DMS153 (cell line): ENCODE results near the gene ADH7.

Experiments used
- DNase-seq: peaks from one replicate; lab custom pipeline; 2025; lab: John Stamatoyannopoulos, UW

ADH7 gene

GRCh38 chr4:99435154-99435553, at the start of gene ADH7:
Gene ADH7, minus strand, starts transcription at chr4:99435342. Its CDS starts 109 bp downstream, at chr4:99435233.
- no peak for DNase-seq

GRCh38 chr4:99483636-99484035, 48.5 kb upstream of the ADH7 start:
- no peak for DNase-seq

- no peak for DNase-seq
These were observed 38.0 kb upstream of the ADH7 start for GRCh38 chr4:99473131-99473530.

GRCh38 chr4:99471896-99472295, 36.8 kb upstream of the ADH7 start:
- no peak for DNase-seq

DNA sequence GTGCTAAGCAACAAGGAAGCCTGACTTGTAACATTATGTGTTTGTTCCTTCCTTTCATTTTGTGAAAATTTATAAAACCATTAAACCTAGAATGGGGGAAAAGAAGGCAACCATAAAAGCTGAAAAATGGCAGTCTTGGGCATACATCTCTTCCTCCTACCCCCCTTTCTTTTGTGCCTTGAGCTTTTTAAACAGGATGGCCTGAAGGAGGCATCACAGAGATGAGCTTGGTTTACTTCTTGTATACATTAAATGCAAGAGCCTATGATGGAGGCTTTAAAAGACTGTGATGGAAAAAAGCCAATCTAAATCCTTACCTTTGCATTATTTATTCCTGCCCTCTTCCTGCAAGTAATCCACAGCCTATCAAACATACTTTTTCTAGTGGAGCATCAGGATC, 36.2 kb upstream of the ADH7 start:
- no peak for DNase-seq

GRCh38 chr4:99468889-99469288, 33.7 kb upstream of the ADH7 start:
- DNase-seq: no peak

- DNase-seq: no peak
These were observed 32.7 kb upstream of the ADH7 start for GRCh38 chr4:99467887-99468286.

DNA sequence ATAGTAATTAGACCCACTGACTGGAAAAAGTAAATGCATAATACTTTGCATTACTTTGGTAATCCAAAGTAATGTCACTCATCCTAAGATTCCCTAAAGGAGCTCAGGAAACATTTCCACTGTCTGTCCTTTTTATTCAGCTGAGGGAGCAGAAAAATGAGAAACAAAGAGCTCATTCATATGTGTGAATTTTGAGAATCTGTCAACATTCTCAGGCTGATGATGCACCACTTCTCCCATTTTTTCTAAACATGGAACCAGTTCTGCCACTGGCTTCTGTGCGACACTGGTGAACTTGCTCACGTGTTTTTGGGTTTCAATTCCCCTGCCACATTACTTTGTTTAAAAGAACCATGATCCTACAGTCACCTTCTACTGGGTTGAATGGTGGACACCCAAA, 28.4 kb upstream of the ADH7 start:
- DNase-seq: no peak

- DNase-seq: peak; percentile 45
These were observed 27.8 kb upstream of the ADH7 start for GRCh38 chr4:99462875-99463464.

- no peak for DNase-seq
These were observed 26.7 kb upstream of the ADH7 start for GRCh38 chr4:99461623-99462401.

- DNase-seq: no peak
These were observed 24.5 kb upstream of the ADH7 start for GRCh38 chr4:99459546-99460042.

- DNase-seq: no peak
These were observed 23.8 kb upstream of the ADH7 start for GRCh38 chr4:99458911-99459447.

DNA sequence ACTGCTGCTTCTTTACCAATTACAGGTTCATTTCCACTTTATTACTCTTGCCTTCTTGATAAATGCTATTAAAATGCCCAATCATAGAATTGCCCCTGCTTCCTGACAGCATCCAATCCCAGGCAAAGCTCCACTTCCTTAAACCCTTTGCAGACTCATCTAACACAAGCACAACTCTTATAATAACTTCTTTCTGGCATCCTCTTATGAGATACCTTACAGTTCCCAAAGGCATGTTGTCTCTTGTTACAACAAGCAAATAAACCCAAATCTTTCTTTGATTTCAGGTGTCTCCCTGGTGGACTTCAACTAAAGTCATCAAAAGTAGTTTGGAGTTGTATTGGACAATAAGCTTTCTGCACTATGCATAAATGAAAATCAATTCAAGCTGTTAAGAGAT, 22.5 kb upstream of the ADH7 start:
- DNase-seq: no peak

GRCh38 chr4:99457270-99457669, 22.1 kb upstream of the ADH7 start:
- DNase-seq: no peak

DNA sequence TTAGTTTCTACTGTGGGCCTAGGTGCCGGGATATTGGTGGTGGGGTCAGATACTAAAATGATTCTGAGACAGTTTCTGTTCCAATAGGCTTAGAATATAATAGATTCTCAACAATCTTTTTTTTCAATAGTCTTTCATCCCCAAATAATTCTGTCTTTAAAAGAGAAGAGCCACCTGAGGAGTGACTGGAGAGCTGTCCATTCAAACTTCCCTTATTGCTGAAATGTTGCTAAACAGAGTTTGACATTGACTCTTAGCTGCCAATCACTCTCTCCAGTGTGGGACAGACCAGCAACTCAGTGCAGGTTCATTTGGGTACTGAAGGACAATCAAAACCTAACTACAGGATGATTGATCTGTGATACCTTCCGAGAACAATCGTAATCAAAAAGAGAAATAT, 12.4 kb upstream of the ADH7 start:
- no peak for DNase-seq

DNA sequence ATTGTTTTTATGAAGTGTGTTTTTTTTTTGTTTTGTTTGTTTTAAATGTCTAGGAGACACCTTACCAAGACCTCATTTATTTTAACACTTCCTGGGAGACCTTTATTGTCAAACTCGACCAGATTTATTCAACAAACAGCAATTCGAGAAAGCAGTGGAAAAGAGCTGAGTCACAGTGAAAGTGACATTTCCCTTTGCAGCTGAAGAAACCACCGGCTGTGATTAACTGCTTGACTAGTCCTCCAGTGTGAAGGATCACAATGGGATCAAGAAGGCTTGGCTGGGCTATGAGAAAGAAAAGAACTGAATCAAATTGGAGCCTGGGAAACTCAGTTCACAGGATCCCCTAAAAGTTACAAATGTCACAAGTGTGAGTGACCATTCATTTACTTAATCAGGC, 11.9 kb upstream of the ADH7 start:
- DNase-seq: peak; percentile 3

DNA sequence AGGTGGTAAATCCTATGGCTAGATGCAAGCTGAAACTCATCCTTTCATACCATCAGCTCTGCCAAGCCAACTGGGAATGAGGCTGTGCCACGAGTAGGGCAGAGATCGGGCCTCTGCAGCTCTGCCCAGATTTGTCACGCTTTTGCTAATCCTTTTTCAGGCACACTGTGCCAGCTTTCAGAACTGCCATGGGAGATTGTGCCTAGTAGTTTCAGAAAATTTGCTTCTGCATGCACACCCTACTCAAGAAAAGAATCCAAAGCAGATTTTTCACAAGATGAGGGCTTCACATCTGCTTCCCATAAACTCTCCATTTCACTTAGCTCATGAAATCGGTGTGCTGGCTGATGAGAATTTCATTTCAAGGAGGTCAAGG, 3.3 kb upstream of the ADH7 start:
- no peak for DNase-seq

DNA sequence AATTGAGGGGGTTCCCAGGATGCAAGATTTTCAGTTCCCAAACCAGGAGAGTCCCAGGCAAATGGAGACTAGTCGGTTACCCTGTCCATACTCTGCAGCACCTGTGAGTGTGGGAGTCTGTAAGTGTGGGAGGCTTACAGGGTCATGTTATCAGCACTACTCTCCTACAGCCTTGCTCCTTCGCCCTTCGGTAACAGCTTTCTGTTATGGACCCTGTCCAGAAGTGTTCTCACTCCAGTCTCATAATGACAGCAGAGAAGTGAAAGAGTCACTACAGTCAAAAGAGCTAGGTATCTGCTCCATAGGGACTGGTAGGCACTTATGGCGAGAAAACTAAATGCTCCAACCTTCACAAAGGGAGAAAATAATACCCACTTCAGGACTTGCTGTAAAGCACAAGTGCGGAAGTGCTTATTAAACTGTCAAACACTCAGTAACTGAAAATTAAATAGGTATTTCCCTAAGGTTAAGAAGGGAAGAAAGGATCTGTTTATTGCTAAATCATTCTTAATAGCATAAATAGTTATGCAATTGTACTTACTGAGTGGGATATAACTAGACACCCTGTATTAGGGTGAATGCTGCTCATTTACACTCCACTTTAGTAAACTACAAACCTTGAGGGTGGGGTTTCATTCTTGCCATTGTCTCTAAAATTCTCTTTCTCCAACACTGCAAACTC, 2.7 kb upstream of the ADH7 start:
- peak; percentile 71 for DNase-seq

DNA sequence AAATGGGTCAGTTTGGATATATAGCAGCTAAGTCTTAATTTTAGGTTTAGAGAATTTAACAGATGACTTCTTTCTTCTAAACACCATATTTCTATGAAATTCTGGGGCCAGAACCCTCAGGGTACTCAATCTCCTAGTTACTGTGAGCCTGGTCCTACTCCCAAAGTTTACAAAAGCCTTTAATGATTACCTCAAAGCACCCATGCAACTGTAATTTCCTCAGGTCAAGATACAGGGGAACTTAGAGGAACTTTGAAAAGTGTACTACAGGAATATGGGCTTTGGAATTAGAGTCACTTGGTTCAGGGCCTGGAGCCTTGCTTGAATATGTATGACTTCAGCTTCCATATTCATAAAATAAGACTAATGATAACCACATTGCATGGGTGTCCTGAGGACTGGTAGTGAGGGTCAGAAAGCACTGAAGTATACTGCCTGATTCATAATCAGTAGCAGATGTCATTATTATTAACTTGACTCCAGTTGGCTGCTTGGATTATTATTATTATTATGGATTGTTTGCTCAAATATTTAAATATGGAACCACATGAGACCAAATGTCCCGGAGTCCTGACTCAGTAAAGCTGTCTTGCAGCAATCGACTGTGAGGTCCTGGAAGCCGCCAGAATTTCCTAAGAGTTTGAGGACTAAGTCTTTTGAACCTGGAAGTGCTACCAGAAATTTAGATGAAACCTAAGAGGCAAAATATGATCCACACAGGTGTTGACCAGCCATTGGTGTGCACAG, 2.0 kb upstream of the ADH7 start:
- DNase-seq: no peak

GRCh38 chr4:99436462-99436861, 1.3 kb upstream of the ADH7 start:
- no peak for DNase-seq

- no peak for DNase-seq
These were observed 5.0 kb downstream of the ADH7 start for GRCh38 chr4:99430106-99430505.

- no peak for DNase-seq
These were observed 18.0 kb downstream of the ADH7 start for GRCh38 chr4:99417125-99417524.
